Endodermal cell (in vitro differentiated cells): ENCODE data around the gene OS9. TPM values are rescaled to one million over a fixed set of nuclear protein-coding genes. Genes with fewer than 3 reads are reported as not detected.
A peak's percentile ranks its signal among the peaks of the same experiment; 100 is the strongest.

Experiments used
- DNase-seq: peaks from one replicate; pipeline ENCODE4 v3.0.0-alpha.2; 2017
- H3K27ac ChIP-seq: 2 replicates; pipeline ENCODE4 v1.5.1; 2013; ENCODE audit warnings: mild to moderate bottlenecking, low read depth, low read length, moderate library complexity
- H3K27me3 ChIP-seq: 2 replicates; pipeline ENCODE4 v1.6.1; 2013; ENCODE audit warnings: mild to moderate bottlenecking, low read length, moderate library complexity; ENCODE audit not compliant: insufficient read depth, control insufficient read depth, poor library complexity, severe bottlenecking
- H3K36me3 ChIP-seq: 2 replicates; pipeline ENCODE4 v1.7.0; 2013; ENCODE audit warnings: mild to moderate bottlenecking, low read length, moderate library complexity; ENCODE audit not compliant: control insufficient read depth, insufficient read depth
- H3K4me1 ChIP-seq: one replicate; pipeline ENCODE4 v1.7.0; 2013; ENCODE audit warnings: low read length; ENCODE audit not compliant: control insufficient read depth, insufficient read depth
- H3K4me3 ChIP-seq: 2 replicates; pipeline ENCODE4 v1.5.1; 2013; ENCODE audit warnings: mild to moderate bottlenecking, low read length, moderate library complexity
- H3K9ac ChIP-seq: 2 replicates; pipeline ENCODE4 v1.6.1; 2013; ENCODE audit warnings: mild to moderate bottlenecking, low read length, moderate library complexity; ENCODE audit not compliant: poor library complexity, severe bottlenecking; ENCODE audit errors: extremely low read depth
- H3K9me3 ChIP-seq: 2 replicates; pipeline ENCODE4 v1.6.1; 2013; ENCODE audit warnings: mild to moderate bottlenecking, low read length, moderate library complexity; ENCODE audit not compliant: control insufficient read depth
- H3K27ac Mint-ChIP-seq: 2 replicates; pipeline ENCODE4 v1.8.0; 2020; ENCODE audit warnings: mixed read lengths
- H3K27me3 Mint-ChIP-seq: 2 replicates; pipeline ENCODE4 v1.8.0; 2021; ENCODE audit warnings: mild to moderate bottlenecking, mixed read lengths; ENCODE audit not compliant: insufficient read depth
- H3K36me3 Mint-ChIP-seq: 2 replicates; pipeline ENCODE4 v1.8.0; 2020; ENCODE audit warnings: low read depth, mixed read lengths
- H3K4me1 Mint-ChIP-seq: 2 replicates; pipeline ENCODE4 v1.8.0; 2020; ENCODE audit warnings: mixed read lengths
- H3K4me3 Mint-ChIP-seq: 2 replicates; pipeline ENCODE4 v1.8.0; 2020; ENCODE audit warnings: mild to moderate bottlenecking, moderate library complexity, mixed read lengths
- H3K9me3 Mint-ChIP-seq: 2 replicates; pipeline ENCODE4 v1.8.0; 2020; ENCODE audit warnings: mild to moderate bottlenecking, mixed read lengths
- WGBS, 2 experiments: methylation state at CpG; one replicate each; pipeline versions ENCODE4 v1.1.5 to v1.1.7; 2013; ENCODE audit warnings: missing lambda C conversion rate in 2 of 2, mixed read lengths in 1 of 2; ENCODE audit not compliant: insufficient coverage in 1 of 2, insufficient read length in 1 of 2; 5-methylcytosine and 5-hydroxymethylcytosine counted together
- total RNA-seq, 2 donors: library from RNA; stranded (reverse); fragmentation: NEBNext Ultra II Directional in 1 of 2; extraction: Animal tissue kit (Norgen Biotek cat#: 25700) in 1 of 2; gene quantifications; 2 replicates in 1 of 2; 3 replicates in 1 of 2; pipeline ENCODE4 v1.2.1, GENCODE V29; 2021
- TF ChIP-seq, protein P1 (sequence below): fragments of 200-600 bp; sonication (generic); conservative IDR thresholded peaks from 2 replicates; pipeline ENCODE4 v1.5.0; 2021; ENCODE audit warnings: antibody characterized with exemption, mild to moderate bottlenecking

Gene OS9
- total RNA-seq, 2 donors from 2014 or later, result 108 to 142 TPM

DNA sequence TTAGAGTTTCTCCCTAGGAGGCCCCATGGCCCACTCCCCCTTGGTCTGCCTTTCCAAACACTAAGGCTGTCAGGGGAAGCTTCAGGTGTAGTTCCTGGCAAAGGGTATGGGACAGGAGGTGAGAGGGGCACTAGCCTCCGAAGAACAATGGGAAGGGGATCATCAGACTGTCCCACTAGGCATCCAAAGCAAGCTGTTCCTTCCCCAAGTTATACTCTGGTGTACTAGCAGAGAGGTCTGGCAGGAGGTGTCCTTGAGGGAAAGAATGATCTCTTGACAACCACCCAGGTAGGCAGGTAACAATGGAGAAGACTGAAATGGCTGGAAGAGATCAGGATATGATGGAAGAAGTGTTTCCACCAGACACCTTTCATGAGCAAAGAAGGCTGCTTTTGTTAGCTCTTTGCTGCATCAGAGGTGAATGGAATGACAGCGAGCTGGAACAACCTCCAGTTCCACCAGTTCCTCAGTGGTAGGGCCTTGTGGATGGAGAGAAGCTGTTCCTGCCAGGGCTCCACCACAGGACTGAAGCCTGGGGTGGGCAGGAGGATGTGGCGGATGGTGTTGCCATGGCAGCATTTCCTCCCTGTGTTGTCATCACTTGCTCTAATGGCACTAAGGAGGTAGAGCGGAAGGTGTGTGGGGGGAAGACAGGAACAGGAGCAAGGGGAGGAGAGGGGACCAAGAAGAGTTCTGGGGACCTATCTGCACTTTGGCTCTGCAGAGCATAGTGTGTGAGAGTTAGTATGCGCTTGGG lies 46.9 kb downstream of the OS9 start:
- Mint-ChIP-seq H3K4me1 (peaks cover 13% of the 10 kb centered on the region), H3K27me3 (peaks cover 77% of the 10 kb centered on the region), H3K27ac (no peak overlapping the region), H3K4me3 (no peak overlapping the region), H3K9me3 (peaks cover 3% of the 10 kb centered on the region), H3K36me3 (no peaks in the 10 kb centered on the region)
- Histone ChIP-seq H3K9me3 (no peaks in the 10 kb centered on the region), H3K4me1 (no peaks in the 10 kb centered on the region), H3K27me3 (peaks cover 85% of the 10 kb centered on the region), H3K36me3 (no peaks in the 10 kb centered on the region), H3K9ac (no peak overlapping the region), H3K4me3 (no peak overlapping the region), H3K27ac (no peak overlapping the region)
- no peak for DNase-seq
- 79 to 88% methylated on average over 2 to 5 of the region's 5 CpGs for WGBS, 2 experiments
- TF ChIP-seq, protein P1, sequence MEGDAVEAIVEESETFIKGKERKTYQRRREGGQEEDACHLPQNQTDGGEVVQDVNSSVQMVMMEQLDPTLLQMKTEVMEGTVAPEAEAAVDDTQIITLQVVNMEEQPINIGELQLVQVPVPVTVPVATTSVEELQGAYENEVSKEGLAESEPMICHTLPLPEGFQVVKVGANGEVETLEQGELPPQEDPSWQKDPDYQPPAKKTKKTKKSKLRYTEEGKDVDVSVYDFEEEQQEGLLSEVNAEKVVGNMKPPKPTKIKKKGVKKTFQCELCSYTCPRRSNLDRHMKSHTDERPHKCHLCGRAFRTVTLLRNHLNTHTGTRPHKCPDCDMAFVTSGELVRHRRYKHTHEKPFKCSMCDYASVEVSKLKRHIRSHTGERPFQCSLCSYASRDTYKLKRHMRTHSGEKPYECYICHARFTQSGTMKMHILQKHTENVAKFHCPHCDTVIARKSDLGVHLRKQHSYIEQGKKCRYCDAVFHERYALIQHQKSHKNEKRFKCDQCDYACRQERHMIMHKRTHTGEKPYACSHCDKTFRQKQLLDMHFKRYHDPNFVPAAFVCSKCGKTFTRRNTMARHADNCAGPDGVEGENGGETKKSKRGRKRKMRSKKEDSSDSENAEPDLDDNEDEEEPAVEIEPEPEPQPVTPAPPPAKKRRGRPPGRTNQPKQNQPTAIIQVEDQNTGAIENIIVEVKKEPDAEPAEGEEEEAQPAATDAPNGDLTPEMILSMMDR, result no peak

DNA sequence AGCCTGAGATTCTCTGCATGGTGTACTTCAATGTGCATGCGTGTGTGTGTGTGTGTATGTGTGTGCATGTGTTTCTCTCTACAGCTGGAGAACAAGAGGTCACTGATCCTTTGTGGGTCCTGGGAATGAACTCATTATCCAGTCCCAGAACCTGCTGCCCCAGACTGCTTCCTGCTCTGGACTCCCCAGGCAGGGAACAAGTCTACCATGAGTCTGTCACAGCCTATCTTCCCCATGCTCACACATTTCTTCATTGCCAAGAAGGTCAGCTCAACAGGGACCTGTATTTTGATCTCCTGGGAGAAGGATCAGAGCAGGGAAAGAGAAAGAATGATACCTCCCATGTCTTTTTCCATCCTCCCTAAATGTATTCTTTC lies 47.5 kb downstream of the OS9 start:
- WGBS, 2 experiments, result 73% methylated on average over 1 of the region's 1 CpG; no CpG with 5 or more reads in 1 of the 2 experiments
- Histone ChIP-seq H3K27ac (no peak overlapping the region), H3K4me3 (no peak overlapping the region), H3K4me1 (no peaks in the 10 kb centered on the region), H3K9me3 (no peaks in the 10 kb centered on the region), H3K36me3 (peaks cover 3% of the 10 kb centered on the region), H3K9ac (no peak overlapping the region), H3K27me3 (peaks cover 79% of the 10 kb centered on the region)
- Mint-ChIP-seq H3K4me3 (no peak overlapping the region), H3K36me3 (peaks cover 4% of the 10 kb centered on the region), H3K27me3 (peaks cover 72% of the 10 kb centered on the region), H3K4me1 (peaks cover 12% of the 10 kb centered on the region), H3K9me3 (peaks cover 3% of the 10 kb centered on the region), H3K27ac (no peak overlapping the region)
- TF ChIP-seq, protein P1, result no peak
- no peak for DNase-seq

DNA sequence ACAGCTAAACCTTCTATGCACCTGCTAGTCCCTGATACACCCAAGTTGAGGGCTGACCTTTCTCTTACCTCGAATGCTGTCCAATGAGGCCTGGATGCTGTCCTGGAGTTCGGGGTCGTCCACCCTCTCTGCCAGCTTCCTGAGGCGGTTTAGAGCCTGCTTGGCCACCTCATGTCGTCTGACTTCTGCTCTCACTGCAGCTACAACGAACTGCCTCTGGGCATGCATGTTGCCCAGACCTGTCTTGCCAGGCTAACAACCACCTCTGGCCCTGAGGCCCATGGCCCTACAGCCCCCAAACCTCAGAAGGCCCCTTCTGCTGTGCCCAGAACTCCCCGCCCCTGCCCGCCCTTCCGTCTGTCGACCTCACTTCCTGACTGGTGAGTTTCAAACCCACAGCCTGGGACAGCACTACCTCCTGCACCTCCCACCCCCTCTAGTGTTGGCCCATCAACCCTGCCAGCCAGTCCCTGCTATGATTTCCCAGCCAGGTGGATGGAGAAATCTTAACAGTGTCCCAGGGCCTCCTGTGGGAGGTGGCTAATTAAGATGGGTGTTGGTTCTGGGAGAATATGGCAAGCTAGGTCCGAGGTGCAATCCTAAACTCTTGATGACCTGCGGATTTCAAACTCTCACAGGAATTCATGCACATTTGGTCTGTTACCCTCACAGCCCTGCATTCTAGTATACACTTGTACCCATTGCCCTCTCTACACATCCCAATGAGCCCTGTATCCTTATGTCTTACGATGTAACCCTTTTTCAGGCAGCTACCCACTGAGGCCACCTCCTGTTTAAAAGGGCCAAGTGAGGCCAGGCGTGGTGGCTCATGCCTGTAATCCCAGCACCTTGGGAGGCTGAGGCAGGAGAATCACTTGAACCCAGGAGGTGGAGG lies 48.2 kb downstream of the OS9 start:
- Mint-ChIP-seq H3K4me1 (peaks cover 7% of the 10 kb centered on the region), H3K9me3 (peaks cover 3% of the 10 kb centered on the region), H3K36me3 (peaks cover 11% of the 10 kb centered on the region), H3K4me3 (no peak overlapping the region), H3K27ac (no peak overlapping the region), H3K27me3 (peaks cover 65% of the 10 kb centered on the region)
- no peaks in the 10 kb centered on the region for H3K4me1 ChIP-seq
- no peak overlapping the region for H3K4me3 ChIP-seq
- 66 to 68% methylated on average over 12 to 14 of the region's 14 CpGs for WGBS, 2 experiments
- H3K9ac ChIP-seq, result no peak overlapping the region
- TF ChIP-seq, protein P1, result peak; percentile 39
- H3K27me3 ChIP-seq, result peaks cover 72% of the 10 kb centered on the region
- no peaks in the 10 kb centered on the region for H3K9me3 ChIP-seq
- no peak overlapping the region for H3K27ac ChIP-seq
- DNase-seq, result peak; percentile 84
- peaks cover 10% of the 10 kb centered on the region for H3K36me3 ChIP-seq
